COLO668 (cell line): ENCODE data around the gene PTPN4.
"Not testable (repeated sequence)": the region's sequence is repeated elsewhere in the genome, so short reads cannot be mapped to it uniquely, and the experiment has no call there.

ENCODE experiments used
- DNase-seq: peaks from one replicate; lab custom pipeline; 2025; ENCODE audit not compliant: unreplicated experiment; lab: John Stamatoyannopoulos, UW

Gene PTPN4

DNA sequence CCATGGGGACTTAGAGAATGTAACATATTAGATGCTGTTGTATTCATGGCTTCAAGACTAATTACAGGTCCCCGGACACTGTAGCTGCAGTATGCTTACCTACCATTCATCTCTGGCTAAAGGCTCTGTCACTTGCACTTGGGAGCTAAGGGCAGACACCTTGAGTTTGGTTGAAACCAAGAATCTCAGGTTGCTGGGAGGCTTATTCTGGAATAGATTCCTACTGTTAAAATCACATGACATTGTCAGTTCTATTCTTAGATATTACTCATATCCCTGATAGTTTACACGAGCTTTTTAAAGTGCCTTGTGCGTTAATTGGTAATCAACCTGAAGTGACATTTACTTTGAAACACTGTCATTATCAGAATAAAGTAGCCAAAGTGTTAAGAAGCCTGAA is 180.2 kb downstream of the PTPN4 start:
- DNase-seq = no peak

DNA sequence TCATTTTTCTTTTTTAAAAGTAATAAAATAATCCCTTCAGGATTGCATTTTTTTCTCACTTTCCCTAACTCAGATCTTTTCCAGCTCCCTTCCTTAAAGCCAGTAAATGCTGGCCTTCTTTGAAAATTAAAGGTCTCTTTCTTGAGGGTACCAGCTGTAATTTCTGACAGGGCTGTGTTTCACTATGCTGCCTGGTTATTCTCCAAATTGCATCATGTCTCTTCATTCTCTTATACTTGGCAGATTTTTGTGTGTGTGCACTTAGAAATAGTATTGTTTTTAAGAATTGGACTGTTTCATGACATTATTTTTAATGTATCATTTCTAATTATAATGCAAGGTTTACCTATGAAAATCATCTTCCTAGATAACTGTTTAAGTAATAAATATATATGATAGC is 181.1 kb downstream of the PTPN4 start:
- no peak for DNase-seq

DNA sequence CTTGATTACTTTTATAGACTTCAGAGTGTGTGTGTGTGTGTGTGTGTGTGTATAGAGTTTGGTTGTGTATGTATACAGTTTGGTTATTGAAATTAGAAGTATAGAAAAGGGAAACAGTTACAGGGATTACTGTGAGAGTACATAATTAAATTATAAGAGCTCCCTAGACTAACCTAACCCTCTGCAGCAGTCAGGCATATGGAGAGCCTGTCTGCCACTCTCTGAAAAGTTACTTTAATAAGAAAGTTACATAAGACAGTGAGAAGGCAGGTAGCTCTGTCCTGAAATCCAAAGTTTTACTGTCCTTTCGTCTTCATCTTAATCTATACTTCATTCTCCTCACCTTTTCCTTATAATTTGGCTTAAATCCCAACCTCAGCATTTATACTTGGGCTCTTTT is 181.7 kb downstream of the PTPN4 start:
- no peak for DNase-seq

DNA sequence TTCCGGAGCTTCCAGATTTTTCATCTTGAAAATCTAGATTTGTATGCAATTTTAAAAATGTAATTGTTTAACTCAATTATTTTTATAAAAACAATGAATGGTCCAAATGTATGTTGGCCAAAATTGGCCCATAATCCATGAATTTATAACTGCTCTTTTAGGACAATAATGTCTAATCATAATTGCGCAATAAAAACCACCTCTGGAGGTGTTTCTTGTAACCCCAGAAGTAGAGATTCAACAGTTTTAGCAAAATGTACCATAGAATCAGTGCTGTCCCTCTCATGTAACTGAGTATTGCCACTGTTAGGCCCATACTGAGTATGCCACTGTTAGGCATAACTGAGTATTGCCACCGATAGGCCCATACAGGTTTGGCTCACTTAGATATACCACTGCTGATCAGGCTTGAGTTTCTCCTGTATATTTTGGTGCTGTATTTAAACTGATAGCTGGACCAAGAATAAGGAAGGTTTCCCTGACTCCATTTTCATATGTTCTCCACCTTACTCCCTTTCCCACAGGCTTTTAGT is 182.3 kb downstream of the PTPN4 start:
- DNase-seq = no peak

DNA sequence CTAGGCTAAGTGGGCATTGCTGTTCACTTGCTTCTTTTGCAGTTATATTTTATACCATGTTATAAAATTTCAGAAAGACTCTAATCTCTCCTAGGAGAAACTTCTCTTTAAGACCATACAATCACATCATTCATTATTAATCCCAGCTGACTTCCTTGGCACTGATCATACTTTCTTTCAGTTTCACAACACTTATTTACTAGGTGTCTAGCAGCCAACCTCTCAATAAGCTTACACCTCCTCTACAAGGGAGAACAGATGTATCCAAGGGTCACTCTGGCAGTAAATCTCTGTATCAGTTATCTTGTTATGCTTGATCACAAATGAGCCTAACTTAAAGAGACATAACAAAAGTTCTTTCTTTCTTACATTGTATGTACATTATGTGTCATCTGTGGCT is 183.3 kb downstream of the PTPN4 start:
- no peak for DNase-seq

DNA sequence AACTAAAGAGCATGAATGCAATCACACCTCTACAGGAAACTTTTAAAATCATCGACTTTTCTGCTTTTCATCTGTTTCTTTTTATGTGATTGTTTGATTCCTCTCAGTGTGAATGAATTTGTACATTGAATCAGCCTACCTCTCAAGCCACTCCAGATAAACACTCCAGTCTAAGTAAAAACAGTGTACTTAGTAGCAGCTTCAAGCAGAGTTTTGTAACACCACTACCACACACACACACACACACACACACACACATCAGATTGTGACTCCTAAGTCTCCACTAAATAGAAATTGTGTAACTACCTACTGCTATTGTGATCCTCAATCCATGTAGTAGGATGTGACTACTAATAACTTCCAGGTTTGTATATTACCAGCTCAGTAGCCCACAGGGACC is 187.8 kb downstream of the PTPN4 start:
- DNase-seq = no peak

DNA sequence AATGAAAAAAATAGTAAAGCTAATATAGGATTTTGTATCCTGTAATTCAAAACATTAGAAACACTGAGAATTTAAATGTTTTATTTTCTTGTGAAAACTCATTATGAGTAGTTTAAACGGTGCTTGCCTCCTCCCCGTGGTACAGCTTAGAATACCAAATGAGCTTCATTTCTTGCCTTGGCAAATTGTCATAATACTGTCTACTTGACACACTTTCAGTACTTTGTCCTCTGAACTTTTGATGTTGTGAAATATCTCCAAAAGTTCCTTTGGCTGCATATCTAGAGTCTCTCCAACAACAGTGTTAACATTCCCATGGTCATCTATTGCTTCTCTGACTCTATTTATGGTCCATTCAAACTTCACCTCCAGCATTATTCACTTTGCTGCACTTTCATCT is 191.2 kb downstream of the PTPN4 start:
- DNase-seq = no peak

DNA sequence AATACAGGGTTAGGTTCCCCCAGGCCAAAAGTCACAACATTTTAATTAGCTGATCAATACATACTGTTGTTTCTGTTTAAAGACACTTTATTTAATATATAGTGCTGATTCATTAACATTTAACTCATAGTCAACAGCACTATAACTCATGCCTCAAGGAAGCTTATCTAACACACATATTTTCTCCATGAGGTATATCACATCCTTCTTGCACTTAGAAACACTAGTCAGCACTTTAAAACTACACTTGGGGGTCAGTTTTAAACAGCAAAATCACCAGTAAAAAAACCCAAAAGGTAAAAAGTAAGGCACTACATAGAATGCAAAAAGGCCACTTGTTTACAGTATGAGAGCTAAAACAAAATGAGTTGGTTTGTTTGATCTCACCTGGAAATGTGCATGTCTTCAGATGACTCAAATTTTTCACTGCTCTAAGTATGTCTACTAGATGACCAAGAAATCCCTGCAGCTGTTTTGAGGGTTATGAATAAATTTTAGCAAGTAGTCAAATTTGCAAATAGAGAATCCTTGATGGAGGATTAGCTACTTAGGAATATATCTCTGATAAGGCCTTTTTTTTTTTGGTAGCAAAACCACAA is 199.0 kb downstream of the PTPN4 start:
- DNase-seq = no peak

DNA sequence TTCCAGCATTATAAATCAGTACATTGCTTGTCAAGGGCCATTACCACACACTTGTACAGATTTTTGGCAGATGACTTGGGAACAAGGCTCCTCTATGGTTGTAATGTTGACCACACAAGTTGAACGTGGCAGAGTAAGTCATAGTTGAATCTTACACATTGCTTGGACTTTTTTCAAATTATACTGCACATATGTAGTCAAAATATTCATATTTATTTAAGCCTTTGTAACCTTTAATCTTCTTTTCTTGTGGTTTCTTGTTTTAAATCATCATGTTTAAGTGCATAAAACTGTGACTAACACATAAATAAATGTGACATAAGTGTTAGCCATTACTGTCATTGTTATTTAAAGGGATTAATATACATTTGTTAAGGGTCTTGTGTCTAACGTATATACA is 201.1 kb downstream of the PTPN4 start:
- no peak for DNase-seq

DNA sequence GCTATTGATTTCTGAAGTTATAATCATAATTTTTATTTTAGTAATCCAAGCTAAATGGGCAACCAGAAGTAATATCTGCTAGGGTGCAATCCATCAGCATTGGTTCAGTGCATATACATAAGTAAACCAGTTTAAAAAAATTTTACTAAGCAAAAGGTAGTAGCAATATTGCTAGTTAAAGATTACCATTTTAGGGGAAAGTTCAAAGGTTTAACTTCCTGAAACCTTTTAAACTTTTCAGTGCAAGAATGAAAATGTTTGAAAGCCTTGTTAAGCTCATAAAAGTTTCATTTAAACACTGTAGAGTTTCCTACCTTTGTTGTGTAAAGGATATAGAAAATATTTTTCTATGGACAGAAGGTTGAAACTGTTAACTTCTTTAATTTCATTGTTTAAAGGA is 222.2 kb downstream of the PTPN4 start:
- no peak for DNase-seq

DNA sequence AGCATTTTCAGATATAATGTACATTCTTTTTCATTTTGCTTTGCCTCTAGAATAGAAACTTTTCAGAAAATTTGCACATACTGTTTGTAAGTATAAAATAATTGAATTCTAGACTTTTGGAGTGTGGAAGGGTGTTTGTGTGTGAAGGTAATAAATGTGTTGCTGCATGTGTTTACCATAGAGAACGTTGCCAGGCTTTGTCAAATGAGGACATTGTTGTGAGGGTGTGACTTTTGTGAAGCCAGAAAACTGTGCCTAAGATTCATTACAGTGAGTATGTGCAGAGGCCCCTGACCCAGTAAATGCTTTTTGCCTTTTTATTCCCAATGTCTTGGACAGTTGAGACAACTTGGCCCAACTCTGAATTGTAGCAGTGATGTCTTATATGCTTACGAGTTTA is 222.8 kb downstream of the PTPN4 start:
- DNase-seq = no peak

DNA sequence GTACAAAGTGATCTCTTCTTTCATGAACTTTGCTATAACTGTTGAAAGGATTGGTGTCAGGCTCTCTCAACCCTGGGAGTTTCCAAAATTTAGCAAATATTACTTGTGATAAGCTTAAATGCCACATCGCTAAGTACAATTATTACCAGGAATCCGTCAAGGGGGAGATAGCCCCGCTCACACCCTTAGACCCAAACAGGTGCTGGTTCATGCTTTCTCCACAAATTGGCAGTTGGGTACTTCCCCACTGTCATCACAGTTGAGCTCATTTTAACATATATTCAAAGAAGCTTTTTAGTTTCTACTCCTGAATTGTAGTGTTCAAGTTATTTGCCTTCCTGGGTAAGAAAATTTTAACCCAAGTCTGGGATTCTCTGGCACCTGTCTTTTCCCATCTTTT is 223.4 kb downstream of the PTPN4 start:
- DNase-seq = no peak

DNA sequence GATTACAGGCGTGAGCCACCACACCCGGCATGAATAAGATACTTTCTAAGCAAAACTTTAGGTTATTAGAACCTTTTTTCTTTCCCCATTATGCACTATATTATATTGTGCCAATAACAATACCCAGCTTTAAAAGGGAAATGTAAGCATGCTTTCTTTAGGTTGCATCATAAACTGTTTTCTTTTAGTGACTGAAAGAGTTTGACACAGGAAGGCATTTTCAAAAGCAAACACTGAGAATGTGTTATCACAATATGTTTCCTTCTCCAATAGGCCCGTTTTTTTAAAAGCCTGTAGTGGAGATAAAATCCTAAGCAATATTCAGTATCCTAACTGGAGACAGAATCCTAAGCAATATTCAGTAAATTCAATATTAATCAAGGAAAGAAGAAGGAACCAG is 236.4 kb downstream of the PTPN4 start:
- DNase-seq = no peak

DNA sequence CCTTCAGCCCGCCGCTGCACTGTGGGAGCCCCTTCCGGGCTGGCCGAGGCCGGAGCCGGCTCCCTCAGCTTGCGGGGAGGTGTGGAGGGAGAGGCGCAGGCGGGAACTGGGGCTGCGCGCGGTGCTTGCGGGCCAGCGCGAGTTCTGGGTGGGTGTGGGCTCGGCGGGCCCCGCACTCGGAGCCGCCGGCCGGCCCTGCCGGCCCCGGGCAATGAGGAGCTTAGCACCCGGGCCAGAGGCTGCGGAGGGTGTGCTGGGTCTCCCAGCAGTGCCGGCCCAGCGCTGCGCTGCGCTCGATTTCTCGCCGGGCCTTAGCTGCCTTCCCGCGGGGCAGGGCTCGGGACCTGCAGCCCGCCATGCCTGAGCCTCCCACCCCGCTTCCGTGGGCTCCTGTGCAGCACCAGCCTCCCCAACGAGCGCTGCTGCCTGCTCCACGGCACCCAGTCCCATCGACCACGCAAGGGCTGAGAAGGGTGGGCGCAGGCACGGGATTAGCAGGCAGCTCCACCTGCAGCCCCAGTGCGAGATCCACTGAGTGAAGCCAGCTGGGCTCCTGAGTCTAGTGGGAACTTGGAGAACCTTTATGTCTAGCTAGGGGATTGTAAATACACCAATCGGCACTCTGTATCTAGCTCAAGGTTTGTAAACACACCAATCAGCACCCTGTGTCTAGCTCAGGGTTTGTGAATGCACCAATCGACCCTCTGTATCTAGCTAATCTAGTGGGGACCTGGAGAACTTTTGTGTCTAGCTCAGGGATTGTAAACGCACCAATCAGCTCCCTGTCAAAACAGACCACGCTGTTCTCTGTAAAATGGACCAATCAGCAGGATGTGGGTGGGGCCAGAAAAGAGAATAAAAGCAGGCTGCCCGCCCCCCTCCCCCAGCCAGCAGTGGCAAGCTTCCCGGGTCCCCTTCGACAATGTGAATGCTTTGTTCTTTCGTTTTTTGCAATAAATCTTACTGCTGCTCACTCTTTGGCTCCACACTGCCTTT is 237.5 kb downstream of the PTPN4 start:
- DNase-seq = not testable (repeated sequence)

DNA sequence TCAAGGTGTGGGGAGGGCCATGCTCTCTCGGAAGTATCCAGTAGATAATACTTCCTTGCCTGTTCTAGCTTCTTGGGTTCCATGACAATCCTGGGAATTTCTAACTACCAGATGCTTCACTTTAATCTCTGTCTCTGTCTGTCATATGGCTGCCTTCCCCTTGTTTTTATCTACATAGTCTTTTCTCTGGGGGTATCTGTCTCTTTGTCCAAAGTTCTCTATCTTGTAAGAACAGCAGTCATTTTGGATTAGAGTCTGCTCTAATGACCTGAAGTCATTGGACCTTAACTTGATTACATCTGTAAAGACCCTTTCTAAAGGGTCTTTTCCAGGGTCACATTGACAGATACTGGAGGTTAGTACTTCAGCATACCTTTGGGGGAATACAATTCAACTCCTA is 241.7 kb downstream of the PTPN4 start:
- no peak for DNase-seq

DNA sequence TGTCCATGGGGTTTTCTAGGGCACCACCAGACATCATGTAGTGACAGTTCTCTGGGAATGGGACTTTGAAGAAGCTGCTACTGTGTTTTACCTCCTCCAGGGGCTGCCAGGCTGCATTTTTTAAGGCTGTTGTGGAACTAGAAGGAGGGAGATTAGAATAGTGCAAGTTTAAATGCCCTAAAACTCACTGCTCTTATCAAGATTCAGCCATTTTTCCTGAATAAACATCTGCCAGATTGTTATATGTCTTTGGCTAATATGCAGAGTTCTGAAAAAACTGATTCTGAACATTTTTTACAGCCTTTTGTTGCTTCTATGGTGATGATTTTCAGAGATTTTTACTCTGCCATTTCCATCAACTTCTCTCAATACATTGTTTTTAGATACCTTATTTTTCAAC is 244.5 kb downstream of the PTPN4 start:
- DNase-seq = no peak

DNA sequence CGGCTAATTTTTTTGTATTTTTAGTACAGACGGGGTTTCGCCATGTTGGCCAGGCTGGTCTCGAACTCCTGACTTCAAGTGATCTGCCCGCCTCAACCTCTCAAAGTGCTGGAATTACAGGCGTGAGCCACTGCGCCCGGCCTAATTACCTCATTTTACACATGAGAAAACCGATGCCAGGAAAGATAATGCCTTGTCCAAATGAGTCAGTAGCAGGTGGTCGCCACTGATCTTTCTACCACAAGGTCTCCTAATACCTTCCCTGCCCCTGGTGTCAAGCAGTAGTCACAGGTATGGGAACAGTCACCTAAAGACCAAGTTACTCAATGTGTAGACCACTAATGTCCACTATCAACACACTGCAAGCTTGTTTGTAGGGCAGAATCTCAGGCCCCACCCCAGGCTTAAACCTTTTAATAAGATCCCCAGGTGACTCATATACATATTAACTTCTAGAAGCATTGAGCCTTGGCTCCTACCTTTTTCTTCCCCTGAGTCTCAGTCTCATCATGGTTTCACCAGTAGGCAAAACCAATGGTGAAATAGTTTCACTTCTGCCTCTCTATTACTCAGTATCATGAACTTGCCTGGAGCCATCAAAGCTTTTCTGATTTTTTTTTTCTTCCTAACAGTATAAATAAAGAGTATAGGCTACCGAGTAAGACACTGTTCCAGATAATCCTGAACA is 246.3 kb downstream of the PTPN4 start:
- no peak for DNase-seq

DNA sequence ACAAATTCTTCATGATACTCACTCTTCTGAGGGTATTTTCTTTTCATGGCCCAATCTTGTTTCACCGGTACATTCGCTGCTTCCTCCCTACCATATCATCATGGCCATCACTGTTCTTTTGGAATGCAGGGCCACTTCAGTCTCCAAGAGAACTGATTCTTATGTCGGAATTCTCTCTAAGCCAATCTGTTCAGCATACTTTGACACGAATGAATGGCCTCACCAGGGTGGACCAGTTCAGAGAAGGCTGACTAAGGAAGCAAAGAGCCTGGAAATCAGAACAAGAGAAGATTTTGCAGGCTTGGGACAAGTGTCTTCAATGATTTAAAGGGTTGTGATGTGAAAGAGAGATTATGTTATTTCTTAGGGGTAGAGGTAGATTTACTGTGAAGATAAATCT is 248.1 kb downstream of the PTPN4 start:
- no peak for DNase-seq

DNA sequence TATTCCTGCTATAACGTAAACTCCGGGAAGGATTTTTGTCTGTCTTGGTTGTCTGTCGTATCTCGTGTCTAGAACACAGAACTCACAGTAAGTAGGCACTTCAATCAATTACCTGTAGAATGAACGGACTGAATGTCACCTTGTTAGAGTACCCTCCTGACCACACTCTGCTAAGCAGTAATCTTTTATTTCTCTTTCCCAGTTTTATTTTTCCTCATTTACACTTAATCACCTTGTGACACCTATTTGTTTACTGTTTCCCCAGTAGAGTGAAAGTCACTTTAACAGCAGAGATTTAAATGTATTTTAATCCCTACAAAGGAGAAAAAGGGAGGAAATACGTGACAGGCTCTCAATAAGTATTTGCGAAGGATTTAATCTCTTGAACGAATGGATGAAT is 252.6 kb downstream of the PTPN4 start:
- no peak for DNase-seq

DNA sequence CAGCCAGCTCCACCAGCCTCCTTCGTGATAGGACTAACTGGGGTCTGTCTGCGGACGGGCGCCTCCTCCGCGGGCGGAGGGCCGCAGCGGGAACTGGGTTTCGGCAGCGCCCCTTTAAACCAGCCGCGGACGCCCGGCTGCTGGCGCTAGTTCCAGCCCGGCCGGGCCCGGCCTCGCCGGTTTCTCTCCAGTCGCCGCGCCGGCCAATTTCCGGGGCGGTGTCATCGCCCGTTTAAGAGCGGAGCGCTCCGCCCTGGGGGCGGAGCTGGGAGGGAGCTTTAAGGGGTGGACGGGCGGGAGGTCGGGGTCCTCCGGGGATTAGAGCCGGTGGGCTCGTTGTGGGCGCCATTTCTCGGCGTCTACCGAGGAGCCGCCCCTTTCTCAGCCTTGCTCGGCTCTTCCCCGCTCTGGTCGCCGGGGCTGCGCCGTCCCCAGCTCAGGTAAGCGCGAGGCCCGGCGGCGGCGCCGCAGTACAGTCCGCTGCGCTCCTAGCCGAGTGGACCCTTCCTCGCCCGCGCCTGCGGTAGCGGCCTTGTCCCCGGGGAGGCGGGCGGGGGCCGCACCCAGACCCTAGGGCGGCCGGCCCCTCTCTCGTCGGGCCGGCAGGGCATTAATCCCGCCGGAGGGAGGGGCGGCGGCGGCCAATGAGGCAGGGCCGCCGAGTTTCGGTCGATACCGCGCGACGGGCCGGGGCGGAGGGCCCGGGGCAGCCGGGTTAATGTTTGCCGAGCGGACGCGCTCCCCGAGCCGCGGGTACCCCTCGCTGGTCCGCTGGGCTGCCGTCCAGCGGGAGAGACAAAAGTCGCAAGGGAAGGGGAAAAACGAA is 253.3 kb downstream of the PTPN4 start, which contains the start of gene EPB41L5:
Gene EPB41L5, plus strand, starts transcription at position 307 of the 826 bp plus-strand sequence. CDS start 6,008 bp downstream, outside the sequence.
- peak; percentile 98 for DNase-seq
